HT-29 (cell line): Measurements from ENCODE around the gene PLAAT5. TPM values are rescaled to one million over a fixed set of nuclear protein-coding genes. Genes with fewer than 3 reads are reported as not detected.
A peak's percentile ranks its signal among the peaks of the same experiment; 100 is the strongest.

Source experiments
- DNase-seq: peaks from one replicate; pipeline ENCODE4 v3.0.0-alpha.2; 2015; ENCODE audit warnings: low spot score
- total RNA-seq: library from RNA; depleted of rRNA; stranded (reverse); fragments of >200 nt; shearing (Covaris generic); gene quantifications from 2 replicates; pipeline ENCODE4 v1.2.3, GENCODE V29; 2014

Gene PLAAT5
- total RNA-seq, 1 experiment from 2014 or later = 0.79 TPM

DNA sequence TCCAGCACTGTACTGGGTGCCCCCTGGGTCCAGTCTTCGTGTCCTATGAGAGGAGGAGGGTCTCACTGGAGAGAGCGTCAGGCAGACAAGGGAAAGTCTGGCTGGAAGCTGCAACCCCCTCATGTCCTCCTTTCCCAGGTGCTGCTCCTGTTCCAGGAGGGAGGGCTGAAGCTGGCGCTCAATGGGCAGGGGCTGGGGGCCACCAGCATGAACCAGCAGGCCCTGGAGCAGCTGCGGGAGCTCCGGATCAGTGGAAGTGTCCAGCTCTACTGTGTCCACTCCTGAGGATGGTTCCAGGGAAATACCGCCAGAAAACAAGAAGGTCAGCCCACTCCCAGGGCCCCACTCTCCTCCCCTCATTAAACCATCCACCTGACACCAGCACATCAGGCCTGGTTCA lies 25.1 kb upstream of the PLAAT5 start:
- DNase-seq = no peak

DNA sequence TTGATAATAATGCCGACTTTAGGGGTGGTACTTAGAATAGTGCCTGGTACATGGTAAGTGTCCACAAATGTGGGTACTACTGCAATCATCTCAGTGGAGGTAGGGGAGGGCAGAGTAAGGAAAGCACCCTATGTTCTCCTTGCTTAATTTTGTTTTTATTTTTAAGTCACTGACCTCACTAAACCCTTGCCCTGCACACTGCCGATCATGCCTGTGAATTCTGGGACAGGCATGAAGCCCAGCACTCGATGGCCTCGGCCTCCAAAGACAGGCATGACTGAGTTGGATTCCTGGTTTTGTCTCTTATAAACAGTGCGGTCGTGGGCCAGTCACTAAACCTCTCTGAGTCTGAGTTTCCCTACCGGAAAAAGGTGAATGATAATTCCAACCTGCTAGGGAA lies 21.8 kb upstream of the PLAAT5 start:
- DNase-seq = no peak

DNA sequence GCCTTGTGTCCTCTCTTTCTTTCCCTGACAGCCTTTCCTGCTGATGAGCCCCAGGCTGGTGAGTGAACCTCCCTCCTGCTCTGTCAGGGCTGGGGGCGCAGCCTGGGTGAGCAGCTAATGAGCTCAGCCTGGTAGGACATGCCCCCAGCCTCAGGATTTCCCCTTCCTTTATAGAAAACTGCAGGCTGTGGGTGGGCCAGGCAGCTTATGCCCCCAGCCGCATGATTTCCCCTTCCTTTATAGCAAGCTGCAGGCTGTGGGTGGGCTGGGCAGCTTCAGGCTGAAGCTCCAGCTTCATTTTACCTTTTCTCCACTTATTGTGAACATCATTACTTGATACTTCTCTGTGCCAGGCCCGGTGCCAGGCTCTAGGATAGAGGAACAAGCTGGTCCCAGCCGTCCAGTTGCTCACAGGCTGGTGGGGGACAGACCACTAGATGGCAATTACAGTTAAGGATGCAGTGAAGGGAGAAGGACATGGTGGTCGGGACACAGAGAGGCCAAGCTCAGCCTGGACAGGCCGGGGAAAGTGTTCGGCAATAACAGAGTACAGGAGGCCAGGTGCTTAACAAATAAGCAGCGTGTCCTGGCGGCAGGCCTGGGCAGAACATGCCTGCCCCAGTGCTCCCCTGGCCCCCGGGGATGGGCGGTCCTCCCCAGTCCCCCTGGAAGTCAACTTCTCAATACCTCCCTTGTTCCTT lies 20.2 kb upstream of the PLAAT5 start:
- DNase-seq = no peak

DNA sequence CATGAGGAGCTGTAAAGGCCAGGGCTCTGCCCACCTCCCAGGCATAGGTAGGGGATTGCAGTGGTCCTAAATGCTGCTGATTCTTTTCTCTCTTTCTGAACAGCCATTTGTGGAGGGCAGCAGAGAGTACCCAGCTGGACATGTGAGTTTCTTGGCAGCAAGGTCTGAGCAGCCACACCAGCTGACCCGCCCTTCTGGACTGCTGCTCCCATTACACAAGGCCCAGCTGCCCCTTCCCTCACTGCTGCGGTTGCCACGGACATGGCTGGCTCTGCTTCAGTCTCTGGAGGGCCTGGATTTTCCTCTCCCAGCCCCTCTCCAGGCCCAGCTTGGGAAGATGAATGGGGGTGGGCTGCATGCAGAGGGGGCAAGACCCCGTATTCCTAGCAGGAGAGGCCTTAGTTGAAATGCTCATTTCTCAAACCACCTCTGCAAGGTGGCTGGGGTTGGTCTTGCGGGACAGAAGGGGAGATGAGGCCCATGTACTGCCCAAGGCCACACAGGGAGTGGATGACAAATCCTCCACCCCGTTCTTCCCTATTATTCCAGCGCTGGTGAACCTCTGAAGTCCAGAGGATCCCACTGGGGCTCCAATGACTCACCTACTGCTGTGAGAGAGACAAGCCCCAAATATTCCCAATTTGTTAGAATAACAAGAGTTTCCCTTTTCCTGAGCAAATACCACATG lies 19.5 kb upstream of the PLAAT5 start:
- peak; percentile 73 for DNase-seq

DNA sequence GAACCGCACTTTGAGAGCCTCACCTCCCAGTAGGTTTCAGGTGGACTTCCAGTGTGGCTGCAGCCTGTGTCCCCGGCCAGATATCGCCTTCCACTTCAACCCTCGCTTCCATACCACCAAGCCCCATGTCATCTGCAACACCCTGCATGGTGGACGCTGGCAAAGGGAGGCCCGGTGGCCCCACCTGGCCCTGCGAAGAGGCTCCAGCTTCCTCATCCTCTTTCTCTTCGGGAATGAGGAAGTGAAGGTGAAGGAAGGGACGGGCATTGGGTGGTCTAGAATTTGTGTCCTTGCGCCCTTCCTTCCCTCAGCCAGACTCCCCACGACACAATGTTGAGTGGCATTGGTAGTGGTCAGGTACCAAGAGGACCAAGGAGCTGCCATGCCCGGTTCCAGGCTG lies 17.8 kb upstream of the PLAAT5 start:
- DNase-seq = no peak

DNA sequence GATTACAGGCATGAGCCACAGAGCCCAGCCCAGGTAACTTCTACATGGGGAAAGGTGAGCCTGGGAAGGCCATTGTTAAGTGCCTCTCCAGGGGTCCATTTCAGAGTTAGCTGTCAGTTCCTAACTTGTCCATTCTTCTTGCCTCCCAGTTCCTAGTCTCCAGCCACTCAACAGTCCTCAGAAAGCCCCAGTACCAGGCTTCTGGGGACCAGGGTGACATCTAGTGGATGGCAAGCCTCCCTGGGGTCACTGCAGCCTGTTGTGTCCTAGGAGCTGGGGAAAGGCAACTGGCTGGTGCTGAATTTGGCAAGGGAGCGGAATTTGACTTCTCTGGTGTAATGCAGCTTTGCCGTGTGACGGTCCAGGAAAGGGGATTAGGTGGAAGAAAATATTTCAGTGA lies 17.0 kb upstream of the PLAAT5 start:
- DNase-seq = peak; percentile 91

DNA sequence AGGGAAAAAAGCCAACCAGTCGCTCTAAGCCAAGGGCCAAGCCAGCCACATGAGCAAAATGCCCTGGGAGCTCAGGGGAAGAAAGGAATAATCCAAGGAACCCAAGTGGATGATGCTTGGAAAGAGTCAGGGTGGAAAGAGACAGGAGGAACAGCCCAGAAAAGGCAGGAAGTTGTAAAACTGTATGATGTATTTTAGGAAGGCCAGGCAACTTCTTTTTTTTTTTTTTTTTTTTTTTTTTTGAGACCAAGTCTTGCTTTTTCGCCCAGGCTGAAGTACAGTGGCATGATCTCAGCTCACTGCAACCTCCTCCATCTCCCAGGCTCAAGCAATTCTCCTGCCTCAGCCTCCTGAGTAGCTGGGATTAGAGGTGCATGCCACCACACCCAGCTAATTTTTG lies 16.5 kb upstream of the PLAAT5 start:
- DNase-seq = no peak

DNA sequence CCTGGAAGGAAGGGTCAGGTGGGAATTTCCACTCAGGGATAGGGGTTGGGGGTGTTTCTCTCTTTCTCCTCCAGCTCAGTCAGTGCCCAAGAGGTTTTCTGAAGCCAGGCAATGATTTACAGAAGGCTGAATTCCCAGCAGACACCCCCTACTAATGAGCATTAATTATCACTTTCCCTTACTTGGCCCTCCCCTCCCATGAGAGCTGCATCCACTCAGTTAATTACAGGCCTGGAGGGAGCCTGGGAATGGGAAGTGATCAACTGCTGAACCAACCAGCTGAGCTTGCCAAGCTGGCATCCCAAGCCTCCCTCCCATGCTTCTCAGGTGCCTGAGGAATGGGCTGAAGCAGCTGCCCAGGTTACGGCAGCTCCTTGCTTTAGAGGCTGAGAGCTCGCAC lies 15.9 kb upstream of the PLAAT5 start:
- DNase-seq = no peak

DNA sequence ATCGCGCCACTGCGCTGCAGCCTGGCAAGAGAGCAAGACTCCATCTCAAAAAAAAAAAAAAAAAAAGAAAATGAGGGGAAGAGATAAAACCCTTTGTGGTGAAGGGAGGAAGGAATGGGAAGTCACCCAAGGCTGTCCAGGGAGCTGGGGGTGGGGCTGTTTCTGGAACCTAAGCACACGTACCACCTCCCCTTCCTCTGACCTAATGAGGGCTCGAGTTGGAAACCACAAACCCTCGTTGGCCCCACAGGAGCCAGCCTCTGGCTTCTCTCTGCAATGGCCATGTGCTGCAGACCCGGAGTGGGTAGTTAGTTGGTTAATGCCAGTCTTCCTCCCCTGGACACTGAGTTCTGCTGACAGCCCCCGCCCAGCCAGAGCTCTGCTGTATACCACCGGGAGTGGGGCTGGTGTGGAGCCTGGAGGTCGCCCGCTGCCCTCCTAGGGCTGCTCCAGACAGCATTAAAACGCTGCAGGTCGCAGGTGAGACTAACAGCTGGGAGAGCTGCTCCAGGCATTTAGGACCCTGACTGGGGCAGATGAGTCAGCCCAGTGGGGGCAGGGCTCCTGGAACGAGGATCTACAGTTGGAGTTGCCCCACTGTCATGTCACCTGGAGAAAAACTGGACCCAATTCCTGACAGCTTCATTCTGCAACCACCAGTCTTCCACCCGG lies 15.0 kb upstream of the PLAAT5 start, which contains the start of gene LGALS12:
Gene LGALS12, plus strand, starts transcription at position 228 of the 672 bp plus-strand sequence. Its CDS starts 375 bp downstream, at position 603.
- DNase-seq = no peak

DNA sequence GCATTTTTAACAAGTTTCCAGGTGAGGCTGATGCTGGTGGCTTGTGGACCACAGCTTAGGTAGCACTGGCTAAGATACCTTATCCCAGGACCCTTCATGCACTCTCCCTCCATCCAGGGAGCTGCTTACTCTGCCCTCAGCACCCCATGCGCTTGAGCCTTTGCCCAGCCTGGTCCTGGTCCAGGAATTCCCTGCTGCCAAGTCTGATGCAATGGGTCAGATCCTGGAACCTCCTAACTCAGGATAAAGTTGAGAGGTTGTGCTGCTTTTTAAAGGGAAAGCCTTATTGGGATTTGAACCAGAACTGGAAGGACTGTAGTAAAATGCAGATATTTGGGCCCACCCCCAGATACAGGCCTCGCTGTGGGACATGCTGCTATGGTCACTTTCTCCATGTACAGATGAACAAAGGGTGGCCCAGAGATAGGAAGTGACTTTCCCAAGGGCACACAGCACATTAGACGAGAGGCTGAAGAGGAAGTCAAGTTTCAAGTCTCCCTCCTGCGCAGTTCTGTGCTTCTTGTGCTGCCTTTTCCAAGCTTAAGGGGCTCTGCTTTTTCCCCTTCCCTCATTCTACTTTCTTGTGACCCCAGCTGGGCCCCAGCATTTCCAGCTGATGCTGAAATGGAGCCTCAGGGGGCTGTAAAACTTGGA lies 14.1 kb upstream of the PLAAT5 start:
- DNase-seq = no peak

DNA sequence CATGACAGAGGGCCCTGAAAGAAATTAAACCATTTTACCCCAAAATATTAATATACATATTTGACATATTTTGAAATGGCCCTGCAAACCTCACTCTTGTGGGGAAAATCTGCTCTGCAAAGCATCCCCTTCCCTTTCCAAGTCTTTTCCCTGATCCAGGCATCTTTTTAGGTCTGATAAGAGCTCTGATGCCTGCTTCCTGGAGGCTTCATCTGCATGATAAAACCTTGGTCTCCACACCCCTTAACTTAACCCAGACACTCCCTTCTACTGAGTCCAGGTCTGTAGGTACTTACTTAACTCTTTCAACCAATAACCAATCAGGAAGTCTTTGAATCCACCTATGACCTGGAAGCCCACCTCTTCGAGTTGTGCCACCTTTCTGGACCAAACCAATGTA lies 13.1 kb upstream of the PLAAT5 start:
- DNase-seq = no peak

DNA sequence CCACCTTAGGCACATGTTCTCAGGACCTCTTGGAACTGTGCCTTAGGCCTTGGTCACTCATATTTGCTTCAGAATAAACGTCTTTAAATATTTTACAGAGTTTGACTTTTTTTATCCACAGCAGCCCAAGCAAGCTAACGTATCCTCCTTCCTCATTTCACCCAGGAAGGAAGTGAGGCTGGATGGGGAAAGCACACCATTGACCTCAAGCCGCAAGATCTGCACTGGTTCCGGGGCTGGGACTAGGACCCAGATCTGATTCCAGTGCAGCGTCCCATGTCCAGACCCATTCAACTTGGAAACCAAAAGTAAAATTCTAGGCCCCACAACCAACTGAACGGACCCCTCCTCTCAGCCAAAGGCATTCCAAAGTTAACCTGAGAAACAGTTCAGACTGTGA lies 12.5 kb upstream of the PLAAT5 start:
- no peak for DNase-seq

DNA sequence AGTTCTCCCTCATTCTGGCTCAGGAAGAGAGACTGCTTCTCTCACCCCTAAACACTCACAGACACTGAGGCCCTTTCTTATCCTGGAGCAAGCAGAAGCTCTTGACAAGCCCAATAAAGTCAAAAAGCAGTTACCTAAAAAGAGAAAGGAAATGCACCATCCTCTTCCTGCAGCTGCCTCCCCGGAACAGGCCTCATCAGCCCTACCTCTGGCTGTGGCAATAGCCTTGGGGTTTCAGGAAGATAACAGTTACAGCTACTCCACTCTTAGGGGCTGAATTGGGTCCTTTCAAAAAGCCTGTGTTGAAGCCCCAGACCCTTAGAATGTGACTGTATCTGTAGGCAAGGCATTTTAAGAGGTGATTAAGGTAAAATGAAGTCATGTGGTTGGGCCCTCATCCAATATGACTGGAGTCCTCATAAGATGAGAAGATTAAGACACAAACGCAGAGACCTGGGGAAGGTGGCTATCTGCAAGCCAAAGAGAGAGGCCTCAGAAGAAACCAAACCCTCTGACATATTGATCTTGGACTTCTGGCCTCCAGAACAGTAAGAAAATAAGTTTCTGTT lies 11.4 kb upstream of the PLAAT5 start:
- no peak for DNase-seq

DNA sequence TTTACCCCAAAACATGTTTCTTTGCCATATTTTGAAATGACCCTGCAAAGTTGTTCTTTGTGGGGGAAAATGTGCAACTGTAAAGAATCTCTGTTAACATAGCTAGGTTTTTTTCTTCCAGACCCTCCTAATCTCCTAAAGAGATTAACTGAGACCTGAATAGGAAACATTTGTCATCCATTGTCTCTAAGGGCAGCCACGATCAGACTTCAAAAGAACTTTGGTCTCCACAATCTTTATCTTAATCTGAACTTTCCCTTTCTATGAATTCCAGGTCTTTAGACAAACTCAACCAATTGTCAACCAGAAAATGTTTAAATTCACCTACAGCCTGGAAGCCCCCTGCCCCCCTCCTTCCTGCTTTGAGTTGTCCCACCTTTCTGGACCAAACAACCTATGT lies 10.3 kb upstream of the PLAAT5 start:
- DNase-seq = no peak

DNA sequence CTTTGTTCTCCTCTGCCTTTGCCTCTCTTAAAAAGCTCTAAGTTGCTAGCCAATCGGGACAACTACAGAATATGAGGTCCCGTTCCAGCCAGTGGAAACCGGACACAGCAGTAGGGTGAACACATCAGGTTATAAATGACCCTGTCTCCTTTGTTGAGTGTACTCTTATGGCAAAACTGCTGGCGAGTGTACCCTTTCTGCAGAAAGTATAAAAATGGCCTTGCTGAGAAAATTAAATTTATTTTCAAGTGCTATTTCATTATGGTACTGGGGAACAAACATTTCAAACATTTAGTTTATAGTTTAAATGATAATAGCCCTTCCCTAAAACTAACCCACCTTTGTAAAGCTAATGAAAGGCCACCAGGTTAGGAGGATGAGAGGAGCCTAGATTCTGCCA lies 8.9 kb upstream of the PLAAT5 start:
- DNase-seq = no peak

DNA sequence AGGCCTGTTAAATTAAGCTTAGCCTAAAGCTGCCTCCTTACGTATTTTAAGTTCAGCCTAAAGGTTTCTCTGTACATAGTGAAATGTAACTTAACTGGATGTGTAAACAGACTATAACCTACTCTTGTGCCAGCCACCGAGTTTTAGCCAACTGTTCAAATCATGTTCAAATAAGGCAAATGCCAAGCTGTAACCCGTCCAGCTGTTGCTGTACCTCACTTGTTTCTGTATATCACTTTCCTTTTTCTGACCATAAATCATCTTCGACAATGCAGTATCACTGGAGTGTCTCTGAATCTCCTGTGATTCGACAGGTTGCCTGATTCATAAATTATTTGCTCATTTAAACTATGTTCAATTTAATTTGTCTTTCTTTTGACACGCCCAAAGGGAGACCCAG lies 4.0 kb upstream of the PLAAT5 start:
- DNase-seq = no peak

DNA sequence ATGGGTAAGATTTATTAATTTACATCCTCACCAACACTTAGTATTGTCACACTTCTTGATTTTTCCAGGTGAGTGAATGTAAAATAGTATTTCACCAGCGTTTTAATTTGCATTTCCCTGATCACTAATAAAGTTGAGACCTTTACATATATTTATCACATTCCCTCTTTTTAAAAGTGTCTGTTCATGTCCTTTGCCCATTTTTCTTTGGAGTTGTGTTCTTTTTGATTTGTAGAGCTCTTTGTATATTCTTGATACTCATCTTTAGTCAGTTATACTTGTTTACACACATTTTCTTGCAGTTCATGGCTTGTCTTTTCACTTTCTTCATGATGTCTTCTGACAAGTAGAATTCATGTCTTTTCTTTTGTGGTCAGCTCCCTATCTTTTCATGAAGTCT lies 2.2 kb upstream of the PLAAT5 start:
- DNase-seq = no peak

DNA sequence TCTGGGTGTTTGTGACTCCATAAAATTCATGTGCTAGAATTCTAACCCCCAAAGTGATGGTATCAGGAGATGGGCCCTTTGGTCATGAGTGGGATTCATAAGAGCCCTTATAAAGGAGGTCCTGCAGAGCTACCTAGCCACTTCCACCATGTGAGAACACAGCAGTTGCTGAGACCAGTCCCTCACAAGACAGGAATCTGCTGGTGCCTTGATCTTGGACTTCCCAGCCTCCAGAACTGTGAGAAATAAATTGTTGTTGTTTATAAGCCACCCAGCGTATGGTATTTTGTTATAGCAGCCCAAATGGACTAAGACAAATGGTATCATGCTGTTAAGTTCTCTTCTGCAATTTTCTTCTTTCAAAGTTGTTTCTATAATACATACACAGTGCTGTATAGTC lies 1.5 kb upstream of the PLAAT5 start:
- DNase-seq = no peak

DNA sequence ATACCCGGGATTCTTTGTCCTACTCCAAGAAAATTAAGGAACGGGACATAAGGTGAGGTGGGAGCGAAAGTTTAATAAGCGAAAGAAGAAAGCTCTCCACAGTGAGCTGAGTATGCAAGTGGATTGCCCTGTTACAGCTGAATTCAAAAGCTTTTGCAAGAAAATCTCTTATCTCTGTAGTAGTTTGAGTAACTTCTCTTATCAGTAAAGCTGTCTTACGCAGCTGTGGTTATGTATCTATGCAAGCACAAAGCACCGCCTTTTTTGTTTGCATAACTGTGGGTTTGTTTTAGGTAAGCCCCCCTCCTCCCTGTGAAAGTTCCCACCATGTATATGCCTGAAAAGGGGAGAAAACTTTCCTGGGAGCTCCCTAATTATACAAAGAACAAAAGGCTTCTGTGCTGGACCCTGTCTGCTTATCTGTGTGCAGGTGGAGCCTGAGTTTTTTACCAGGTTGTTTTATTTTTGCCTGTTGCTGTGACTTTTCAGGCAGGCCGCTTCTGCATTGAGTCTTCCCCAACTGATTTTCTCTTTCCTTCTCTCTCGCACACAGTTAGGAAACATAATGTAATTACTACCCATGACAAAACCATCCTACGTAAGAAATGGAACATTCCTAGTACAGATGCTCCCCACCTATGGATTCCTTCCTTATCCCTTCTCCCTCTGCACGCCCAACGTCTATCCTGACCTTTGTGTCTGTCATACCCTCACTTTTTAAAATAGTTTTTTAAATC lies 837 bp upstream of the PLAAT5 start:
- peak; percentile 33 for DNase-seq

DNA sequence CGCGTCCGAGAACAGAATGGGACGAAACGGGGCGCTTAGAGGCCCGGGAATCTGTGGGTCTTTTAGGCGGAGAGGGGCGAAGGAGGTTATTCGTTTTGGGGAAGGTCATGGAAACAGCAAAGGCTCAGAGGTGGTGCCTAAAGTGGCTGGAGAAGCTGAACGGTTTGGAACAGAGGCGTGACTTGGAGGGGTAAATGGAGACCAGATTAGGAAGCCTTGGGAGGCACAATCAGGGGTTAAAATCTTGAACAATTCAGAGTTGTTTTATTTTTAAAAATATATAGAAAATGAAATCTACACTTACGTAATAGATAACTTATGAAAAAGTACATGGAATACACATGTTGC lies 247 bp upstream of the PLAAT5 start:
- DNase-seq = no peak

DNA sequence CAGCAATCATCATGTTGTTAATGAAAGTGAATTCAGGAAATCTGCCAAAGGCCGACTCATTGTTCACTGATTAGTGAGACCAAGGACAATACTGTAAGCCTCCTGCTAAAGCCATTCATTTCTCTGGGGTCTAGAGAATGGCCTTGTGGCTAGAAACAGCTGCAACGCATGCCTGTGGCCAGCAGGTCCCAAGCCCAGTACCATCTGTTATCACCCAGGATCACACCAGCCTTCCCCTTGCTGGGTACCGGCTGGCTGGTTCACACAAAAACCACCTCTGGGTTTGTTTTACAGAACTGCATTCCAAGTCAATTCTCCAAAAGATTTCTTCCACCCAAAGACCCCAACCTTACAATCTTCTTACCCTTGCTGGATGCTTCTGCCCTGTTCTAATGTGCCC lies 1.1 kb downstream of the PLAAT5 start:
- DNase-seq = peak; percentile 24
